Measurements from ENCODE around the gene SMYD1. TPM values are rescaled to one million over a fixed set of nuclear protein-coding genes. Genes with fewer than 3 reads are reported as not detected.

The SMYD1 gene
- total RNA-seq, 1 donor from 2014 or later = not detected

- DNase-seq (ENCODE audit: low spot score) = no peak
- no peak overlapping the region for H3K27ac Mint-ChIP-seq
- no peaks in the 10 kb centered on the region for H3K4me1 Mint-ChIP-seq (ENCODE audit: low read depth)
- H3K36me3 Mint-ChIP-seq (ENCODE audit: low read depth) = no peaks in the 10 kb centered on the region
- no peaks in the 10 kb centered on the region for H3K27me3 Mint-ChIP-seq (ENCODE audit: insufficient read depth)
- no peaks in the 10 kb centered on the region for H3K9me3 Mint-ChIP-seq
- no peak overlapping the region for H3K4me3 Mint-ChIP-seq
- intact Hi-C loops (cut with micrococcal nuclease) = no loop called here
Observed at GRCh38 chr2:88080545-88080944, 12.9 kb downstream of the SMYD1 start.

- Mint-ChIP-seq H3K27ac (no peak overlapping the region), H3K9me3 (no peaks in the 10 kb centered on the region), H3K36me3 (ENCODE audit: low read depth) (no peaks in the 10 kb centered on the region), H3K4me1 (ENCODE audit: low read depth) (no peaks in the 10 kb centered on the region), H3K27me3 (ENCODE audit: insufficient read depth) (no peaks in the 10 kb centered on the region), H3K4me3 (no peak overlapping the region)
- intact Hi-C loops (cut with micrococcal nuclease) = no loop called here
- no peak for DNase-seq (ENCODE audit: low spot score)
Observed at GRCh38 chr2:88081924-88082608, 14.4 kb downstream of the SMYD1 start.

GRCh38 chr2:88082781-88083180 is 15.2 kb downstream of the SMYD1 start:
- intact Hi-C loops (cut with micrococcal nuclease) = no loop called here
- no peak for DNase-seq (ENCODE audit: low spot score)
- Mint-ChIP-seq H3K4me1 (ENCODE audit: low read depth) (no peaks in the 10 kb centered on the region), H3K27ac (no peak overlapping the region), H3K9me3 (no peaks in the 10 kb centered on the region), H3K27me3 (ENCODE audit: insufficient read depth) (no peaks in the 10 kb centered on the region), H3K36me3 (ENCODE audit: low read depth) (no peaks in the 10 kb centered on the region), H3K4me3 (no peak overlapping the region)

- H3K4me3 Mint-ChIP-seq = no peak overlapping the region
- no peaks in the 10 kb centered on the region for H3K27me3 Mint-ChIP-seq (ENCODE audit: insufficient read depth)
- H3K9me3 Mint-ChIP-seq = no peaks in the 10 kb centered on the region
- no peak for DNase-seq (ENCODE audit: low spot score)
- no peaks in the 10 kb centered on the region for H3K36me3 Mint-ChIP-seq (ENCODE audit: low read depth)
- no peak overlapping the region for H3K27ac Mint-ChIP-seq
- peaks cover 4% of the 10 kb centered on the region for H3K4me1 Mint-ChIP-seq (ENCODE audit: low read depth)
- intact Hi-C loops (cut with micrococcal nuclease) = no loop called here
Observed at GRCh38 chr2:88085099-88085498, 17.5 kb downstream of the SMYD1 start.

GRCh38 chr2:88085602-88086001 is 18.0 kb downstream of the SMYD1 start:
- no peak for DNase-seq (ENCODE audit: low spot score)
- Mint-ChIP-seq H3K9me3 (no peaks in the 10 kb centered on the region), H3K36me3 (ENCODE audit: low read depth) (no peaks in the 10 kb centered on the region), H3K27me3 (ENCODE audit: insufficient read depth) (no peaks in the 10 kb centered on the region), H3K27ac (no peak overlapping the region), H3K4me3 (no peak overlapping the region), H3K4me1 (ENCODE audit: low read depth) (peaks cover 9% of the 10 kb centered on the region)
- intact Hi-C loops (cut with micrococcal nuclease) = no loop called here

- H3K4me3 Mint-ChIP-seq = no peak overlapping the region
- H3K36me3 Mint-ChIP-seq (ENCODE audit: low read depth) = no peaks in the 10 kb centered on the region
- DNase-seq (ENCODE audit: low spot score) = no peak
- intact Hi-C loops (cut with micrococcal nuclease) = no loop called here
- H3K9me3 Mint-ChIP-seq = no peaks in the 10 kb centered on the region
- no peak overlapping the region for H3K27ac Mint-ChIP-seq
- H3K27me3 Mint-ChIP-seq (ENCODE audit: insufficient read depth) = no peaks in the 10 kb centered on the region
- peaks cover 17% of the 10 kb centered on the region for H3K4me1 Mint-ChIP-seq (ENCODE audit: low read depth)
Observed at GRCh38 chr2:88086401-88086800, 18.8 kb downstream of the SMYD1 start.

- DNase-seq (ENCODE audit: low spot score) = no peak
- Mint-ChIP-seq H3K4me1 (ENCODE audit: low read depth) (peaks cover 19% of the 10 kb centered on the region), H3K36me3 (ENCODE audit: low read depth) (no peaks in the 10 kb centered on the region), H3K27me3 (ENCODE audit: insufficient read depth) (no peaks in the 10 kb centered on the region), H3K4me3 (no peak overlapping the region), H3K9me3 (no peaks in the 10 kb centered on the region), H3K27ac (no peak overlapping the region)
- intact Hi-C loops (cut with micrococcal nuclease) = no loop called here
Observed at GRCh38 chr2:88087073-88087472, 19.4 kb downstream of the SMYD1 start.

GRCh38 chr2:88087763-88088162 is 20.1 kb downstream of the SMYD1 start:
- peaks cover 19% of the 10 kb centered on the region for H3K4me1 Mint-ChIP-seq (ENCODE audit: low read depth)
- no peaks in the 10 kb centered on the region for H3K27me3 Mint-ChIP-seq (ENCODE audit: insufficient read depth)
- no peak for DNase-seq (ENCODE audit: low spot score)
- no peaks in the 10 kb centered on the region for H3K9me3 Mint-ChIP-seq
- H3K4me3 Mint-ChIP-seq = no peak overlapping the region
- intact Hi-C loops (cut with micrococcal nuclease) = no loop called here
- no peaks in the 10 kb centered on the region for H3K36me3 Mint-ChIP-seq (ENCODE audit: low read depth)
- no peak overlapping the region for H3K27ac Mint-ChIP-seq

GRCh38 chr2:88088999-88089398 is 21.4 kb downstream of the SMYD1 start:
- Mint-ChIP-seq H3K4me1 (ENCODE audit: low read depth) (peaks cover 19% of the 10 kb centered on the region), H3K4me3 (no peak overlapping the region), H3K9me3 (no peaks in the 10 kb centered on the region), H3K27me3 (ENCODE audit: insufficient read depth) (no peaks in the 10 kb centered on the region), H3K27ac (no peak overlapping the region), H3K36me3 (ENCODE audit: low read depth) (no peaks in the 10 kb centered on the region)
- no peak for DNase-seq (ENCODE audit: low spot score)
- intact Hi-C loops (cut with micrococcal nuclease) = no loop called here

- DNase-seq (ENCODE audit: low spot score) = no peak
- no peaks in the 10 kb centered on the region for H3K9me3 Mint-ChIP-seq
- intact Hi-C loops (cut with micrococcal nuclease) = loop anchor here (2.0 kb wide), 1 partner anchor 20 kb away; no protein-coding TSS in a partner anchor
- peak overlapping the region; percentile 91 for H3K27ac Mint-ChIP-seq
- no peaks in the 10 kb centered on the region for H3K36me3 Mint-ChIP-seq (ENCODE audit: low read depth)
- peaks cover 19% of the 10 kb centered on the region for H3K4me1 Mint-ChIP-seq (ENCODE audit: low read depth)
- H3K4me3 Mint-ChIP-seq = peak overlapping the region; percentile 32
- no peaks in the 10 kb centered on the region for H3K27me3 Mint-ChIP-seq (ENCODE audit: insufficient read depth)
Observed at GRCh38 chr2:88090446-88091283, 23.0 kb downstream of the SMYD1 start.

GRCh38 chr2:88091943-88092342 is 24.3 kb downstream of the SMYD1 start:
- Mint-ChIP-seq H3K4me3 (no peak overlapping the region), H3K27ac (no peak overlapping the region), H3K9me3 (no peaks in the 10 kb centered on the region), H3K27me3 (ENCODE audit: insufficient read depth) (no peaks in the 10 kb centered on the region), H3K36me3 (ENCODE audit: low read depth) (no peaks in the 10 kb centered on the region), H3K4me1 (ENCODE audit: low read depth) (peaks cover 19% of the 10 kb centered on the region)
- intact Hi-C loops (cut with micrococcal nuclease) = loop anchor here (2.0 kb wide), 1 partner anchor 21 kb away; no protein-coding TSS in a partner anchor
- DNase-seq (ENCODE audit: low spot score) = no peak

GRCh38 chr2:88092773-88093172 is 25.1 kb downstream of the SMYD1 start:
- Mint-ChIP-seq H3K27ac (no peak overlapping the region), H3K4me1 (ENCODE audit: low read depth) (peaks cover 19% of the 10 kb centered on the region), H3K9me3 (no peaks in the 10 kb centered on the region), H3K27me3 (ENCODE audit: insufficient read depth) (no peaks in the 10 kb centered on the region), H3K36me3 (ENCODE audit: low read depth) (no peaks in the 10 kb centered on the region), H3K4me3 (no peak overlapping the region)
- no peak for DNase-seq (ENCODE audit: low spot score)
- intact Hi-C loops (cut with micrococcal nuclease) = no loop called here

- Mint-ChIP-seq H3K4me1 (ENCODE audit: low read depth) (peaks cover 15% of the 10 kb centered on the region), H3K36me3 (ENCODE audit: low read depth) (no peaks in the 10 kb centered on the region), H3K4me3 (no peak overlapping the region), H3K9me3 (no peaks in the 10 kb centered on the region), H3K27me3 (ENCODE audit: insufficient read depth) (no peaks in the 10 kb centered on the region), H3K27ac (no peak overlapping the region)
- DNase-seq (ENCODE audit: low spot score) = no peak
- intact Hi-C loops (cut with micrococcal nuclease) = no loop called here
Observed at GRCh38 chr2:88095022-88095421, 27.4 kb downstream of the SMYD1 start.
